Measurements from ENCODE around the gene SFXN2.
"Not testable (repeated sequence)": the region's sequence is repeated elsewhere in the genome, so short reads cannot be mapped to it uniquely, and the experiment has no call there.

The SFXN2 gene

DNA sequence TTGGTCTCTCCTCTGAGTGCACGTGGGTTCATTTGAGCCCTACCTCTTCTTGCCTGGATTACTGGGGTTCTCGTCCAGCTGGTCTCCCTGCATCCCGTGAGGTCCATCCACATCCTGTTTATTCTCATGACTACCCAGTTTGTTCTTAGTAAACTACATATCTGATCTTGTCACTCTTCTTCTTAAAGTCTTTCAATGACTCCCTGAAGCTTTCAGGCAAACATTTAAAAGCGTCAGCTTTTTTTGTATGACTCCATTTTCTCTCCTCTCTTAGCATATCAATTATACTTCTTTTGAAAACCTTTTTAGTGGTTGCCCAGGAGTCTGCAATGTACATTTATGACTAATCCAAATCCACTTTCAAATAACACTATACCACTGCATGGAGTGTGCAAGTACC, 7.5 kb downstream of the SFXN2 start:
- DNase-seq = no peak

DNA sequence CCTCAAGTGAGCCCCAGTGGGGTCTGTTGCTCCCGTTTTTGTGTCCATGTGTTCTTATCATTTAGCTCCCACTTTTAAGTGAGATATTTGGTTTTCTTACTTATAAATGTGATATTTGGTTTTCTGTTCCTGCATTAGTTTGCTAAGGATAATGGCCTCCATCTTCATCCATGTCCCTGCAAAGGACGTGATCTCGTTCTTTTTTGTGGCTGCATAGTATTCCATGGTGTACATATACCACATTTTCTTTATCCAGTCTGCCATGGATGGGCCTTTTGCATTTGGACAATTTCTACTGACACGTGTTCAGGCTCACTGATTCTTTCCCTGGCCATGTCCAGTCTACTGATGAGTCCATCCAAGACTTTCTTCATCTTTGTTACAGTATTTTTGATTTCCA, 9.6 kb downstream of the SFXN2 start:
- no peak for DNase-seq

DNA sequence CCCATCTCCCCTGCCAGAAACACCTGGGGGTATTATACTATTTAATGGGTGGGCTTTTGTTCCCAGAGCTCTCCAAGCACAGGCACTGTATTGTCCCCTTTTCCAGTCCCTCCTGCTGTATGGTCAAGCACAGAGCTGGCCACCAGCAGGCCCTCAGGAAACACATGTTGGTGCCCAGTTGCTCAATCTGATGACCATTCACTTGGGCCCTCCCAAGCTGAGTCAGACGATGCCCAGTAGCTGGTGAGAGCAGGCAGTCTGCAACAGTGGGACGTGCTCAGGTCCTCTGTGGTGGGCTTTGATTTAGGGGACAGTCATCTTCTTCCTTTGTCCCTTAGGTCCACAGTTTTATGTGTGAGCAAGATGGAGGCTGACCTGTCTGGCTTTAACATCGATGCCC, 11.8 kb downstream of the SFXN2 start:
- no peak for DNase-seq

DNA sequence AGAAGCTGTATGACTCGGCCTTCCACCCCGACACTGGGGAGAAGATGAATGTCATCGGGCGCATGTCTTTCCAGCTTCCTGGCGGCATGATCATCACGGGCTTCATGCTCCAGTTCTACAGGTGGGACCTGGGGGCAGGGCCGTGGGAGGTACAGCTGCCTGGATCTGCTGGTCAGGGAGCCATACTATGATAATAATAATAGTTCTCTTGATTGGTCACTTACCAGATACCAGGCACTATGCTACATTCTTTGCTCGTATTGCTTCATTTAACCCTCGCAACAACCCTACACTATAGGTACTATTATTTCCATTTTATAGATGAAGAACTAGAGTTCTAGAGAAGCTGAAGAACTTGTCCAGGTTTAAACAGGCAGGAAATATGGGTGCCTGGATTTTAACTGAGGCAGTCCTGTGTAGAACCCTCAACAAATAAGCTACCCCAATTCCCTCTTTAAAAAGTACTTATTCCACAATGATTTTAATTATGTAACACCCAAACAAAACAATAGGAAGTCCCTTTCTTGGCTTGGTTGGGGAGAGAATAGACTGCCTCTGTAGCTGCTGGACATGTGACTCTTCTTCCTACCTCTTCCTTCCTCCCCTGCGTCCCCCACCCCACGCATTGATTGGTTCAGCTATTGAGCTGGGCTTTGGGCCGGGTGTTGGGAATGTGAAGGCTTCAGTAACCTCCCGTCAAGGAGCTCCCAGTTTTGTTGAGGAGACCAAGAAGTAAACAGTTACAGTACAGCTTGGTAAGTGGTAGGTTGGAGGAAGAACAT, 12.8 kb downstream of the SFXN2 start:
- DNase-seq = no peak

DNA sequence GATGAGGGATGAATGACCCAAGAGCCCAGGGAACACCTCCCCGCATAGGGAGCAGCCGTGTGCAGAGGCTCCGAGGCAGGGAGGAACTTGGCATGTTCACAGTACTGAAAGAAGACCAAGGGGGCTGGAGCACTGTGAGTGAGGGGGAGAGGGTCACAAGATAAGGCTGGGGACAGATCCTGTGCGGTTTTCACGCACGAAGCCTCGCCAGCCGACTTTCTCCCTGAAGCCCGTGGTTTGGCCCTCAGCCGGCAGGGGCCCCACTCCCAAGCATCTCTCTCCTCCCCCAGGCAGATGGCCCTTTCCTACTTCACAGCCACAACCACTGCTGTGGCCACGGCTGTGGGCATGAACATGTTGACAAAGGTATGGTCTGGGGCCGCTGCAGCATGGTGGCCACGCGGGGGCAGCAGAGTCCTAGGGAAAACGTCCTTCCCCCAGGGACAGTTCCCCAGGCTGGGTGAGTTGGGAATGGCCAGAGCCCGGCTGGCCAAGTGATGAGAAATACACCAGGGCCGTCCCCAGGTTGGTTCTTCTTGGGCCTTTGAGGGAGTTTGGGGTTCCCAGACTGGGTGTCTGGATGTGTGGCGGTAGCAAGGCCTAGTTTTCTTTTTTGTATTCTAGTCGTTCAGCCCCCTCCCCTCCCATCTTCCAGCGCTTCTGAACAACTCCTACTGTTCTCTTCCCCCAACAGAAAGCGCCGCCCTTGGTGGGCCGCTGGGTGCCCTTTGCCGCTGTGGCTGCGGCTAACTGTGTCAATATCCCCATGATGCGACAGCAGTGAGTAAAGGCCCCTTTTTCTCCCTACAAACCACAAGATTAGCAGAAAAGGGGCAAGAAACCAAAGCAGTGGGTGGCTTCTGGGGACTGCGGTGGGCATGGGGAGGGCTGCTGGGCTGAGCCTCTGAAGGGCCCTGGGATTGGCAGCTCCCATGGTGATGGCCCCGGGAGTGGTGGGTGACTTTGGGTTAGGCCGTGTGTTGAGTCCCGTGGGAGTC, 14.9 kb downstream of the SFXN2 start:
- DNase-seq = no peak

DNA sequence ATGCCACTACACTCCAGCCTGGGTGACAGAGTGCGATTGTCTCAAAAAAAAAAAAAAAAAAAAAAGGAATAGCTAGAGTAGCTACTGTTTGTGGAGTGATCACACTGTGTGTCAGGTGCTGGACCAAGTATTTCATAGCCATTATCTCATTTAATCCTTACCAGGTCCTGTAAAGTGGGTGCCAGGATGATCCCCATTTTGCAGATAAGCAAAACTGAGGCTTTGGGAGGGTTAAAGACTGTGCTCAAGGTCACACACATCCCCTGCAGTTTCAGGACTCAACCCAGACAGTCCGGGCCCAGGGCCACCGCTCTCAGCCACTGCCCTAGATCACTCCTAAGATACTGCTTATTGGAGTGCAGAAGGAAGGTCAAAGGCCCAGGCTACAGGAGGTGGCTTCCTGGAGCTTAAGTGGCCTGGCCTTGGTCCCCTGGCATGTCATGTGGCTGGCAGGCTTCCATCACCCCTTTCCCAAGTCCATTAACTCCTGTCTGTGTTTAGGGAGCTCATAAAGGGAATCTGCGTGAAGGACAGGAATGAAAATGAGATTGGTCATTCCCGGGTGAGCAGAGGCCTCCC, 16.9 kb downstream of the SFXN2 start:
- no peak for DNase-seq

DNA sequence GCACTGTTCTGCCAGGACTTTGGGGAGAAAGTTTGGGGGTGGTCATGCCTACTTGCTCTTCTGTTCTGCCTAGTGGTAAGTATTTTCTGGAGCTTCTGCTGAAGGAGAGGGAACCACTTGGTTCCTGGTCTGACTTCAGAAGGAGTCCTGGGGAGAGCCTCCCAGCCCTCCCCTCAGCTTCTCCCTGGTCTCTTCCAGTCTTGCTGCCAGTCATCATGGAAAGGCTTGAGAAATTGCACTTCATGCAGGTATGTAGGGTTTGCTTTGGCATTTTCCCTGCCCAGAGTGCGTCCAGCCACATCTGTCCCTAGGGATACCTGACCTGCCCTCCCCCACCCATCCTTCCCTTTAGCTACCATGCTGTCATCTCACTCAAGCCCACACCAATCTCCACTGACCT, 18.2 kb downstream of the SFXN2 start:
- no peak for DNase-seq

DNA sequence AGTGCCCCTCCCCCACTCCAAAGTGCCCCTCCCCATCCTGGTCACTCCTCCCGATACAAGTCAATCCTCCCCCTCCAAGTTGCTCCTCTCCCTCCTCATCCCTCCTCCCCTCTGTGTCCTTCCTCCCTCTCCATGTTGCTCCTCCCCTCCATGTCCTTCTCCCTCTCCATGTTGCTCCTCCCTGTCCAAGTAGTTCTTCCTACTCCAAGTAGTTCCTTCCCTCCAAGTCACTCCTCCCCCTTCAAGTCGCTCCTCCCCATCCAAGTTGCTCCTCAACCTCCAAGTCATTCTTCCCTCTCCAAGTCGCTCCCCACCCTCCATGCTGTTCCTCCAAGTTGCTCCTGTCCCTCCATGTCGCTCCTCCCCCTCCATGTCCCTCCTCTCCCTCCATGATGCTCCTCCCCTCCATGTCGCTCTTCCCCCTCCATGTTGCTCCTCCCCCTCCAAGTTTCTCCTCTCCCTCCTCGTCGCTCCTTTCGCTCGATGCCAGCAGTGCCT, 20.7 kb downstream of the SFXN2 start:
- DNase-seq = no peak

DNA sequence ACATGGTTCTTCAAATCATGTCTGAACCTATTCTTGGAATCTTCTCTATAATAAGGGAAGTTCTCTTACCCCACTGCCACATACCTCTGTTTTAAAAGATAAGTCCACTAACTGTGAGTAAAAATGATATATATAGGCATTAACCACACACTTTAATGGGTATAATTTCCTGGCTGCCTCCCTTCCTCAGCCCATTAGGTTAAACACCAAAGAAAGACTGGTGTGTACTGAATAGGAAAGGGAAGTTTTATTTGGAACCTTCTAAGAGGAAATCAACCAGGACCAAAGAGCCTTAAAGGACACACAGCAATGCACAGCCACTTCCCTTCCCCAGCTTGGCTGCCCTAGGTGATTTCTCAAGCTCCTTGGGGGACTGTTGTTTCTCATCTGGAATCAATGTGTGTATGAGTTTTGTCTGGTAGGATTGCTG, 24.3 kb downstream of the SFXN2 start:
- DNase-seq = no peak

DNA sequence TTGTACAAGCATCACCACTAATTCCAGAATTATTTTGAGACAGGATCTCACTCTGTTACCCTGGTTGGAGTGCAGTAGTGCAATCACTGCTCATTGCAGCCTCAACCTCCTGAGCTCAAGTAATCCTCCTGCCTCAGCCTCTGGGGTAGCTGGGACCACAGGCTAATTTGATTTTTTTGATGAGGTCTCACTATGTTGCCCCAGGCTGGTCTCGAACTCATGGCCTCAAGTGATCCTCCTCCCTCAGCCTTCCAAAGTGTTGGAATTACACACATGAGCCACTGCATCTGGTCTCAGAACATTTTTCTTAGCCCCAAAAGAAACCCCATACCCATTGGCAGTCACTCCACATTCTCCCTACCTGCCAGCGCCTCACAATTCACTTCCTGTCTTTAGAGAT, 25.8 kb downstream of the SFXN2 start:
- DNase-seq = no peak

DNA sequence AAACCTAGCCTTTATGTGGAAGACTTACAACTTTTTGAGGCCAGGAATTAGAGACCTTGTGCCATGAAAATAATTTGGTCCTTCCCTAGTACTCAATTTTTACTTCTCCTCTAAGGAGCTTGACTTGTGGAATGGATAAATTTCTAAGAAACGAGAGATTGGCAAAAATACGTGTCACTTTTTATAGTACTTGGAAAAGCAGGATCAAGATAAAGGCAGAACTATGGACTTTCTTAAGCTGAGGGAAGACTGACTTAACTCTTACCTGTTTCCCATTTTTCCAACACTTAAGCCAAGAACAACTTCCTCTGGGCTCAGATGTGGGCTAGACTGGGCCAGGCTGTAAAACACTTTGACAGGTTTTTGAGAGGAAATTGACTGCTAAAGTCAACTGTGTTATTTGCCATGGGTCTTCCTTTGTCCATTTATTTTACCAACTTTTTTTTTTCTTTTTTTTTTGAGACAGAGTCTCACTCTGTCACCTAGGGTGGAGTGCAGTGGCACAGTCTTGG, 27.3 kb downstream of the SFXN2 start:
- no peak for DNase-seq

DNA sequence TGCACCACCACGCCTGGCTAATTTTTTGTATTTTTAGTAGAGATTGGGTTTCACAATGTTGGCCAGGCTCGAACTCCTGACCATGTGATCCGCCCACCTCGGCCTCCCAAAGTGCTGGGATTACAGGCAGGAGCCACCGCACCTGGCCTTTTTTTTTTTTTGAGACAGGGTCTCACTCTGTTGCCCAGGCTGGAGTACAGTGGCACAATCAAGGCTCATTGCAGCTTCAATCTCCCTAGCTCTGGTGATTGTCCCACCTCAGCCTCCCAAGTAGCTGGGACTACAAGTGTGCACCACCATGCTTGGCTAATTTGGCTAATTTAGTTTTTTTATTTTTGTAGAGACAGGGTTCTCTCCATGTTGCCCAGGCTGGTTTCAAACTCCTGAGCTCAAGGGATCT, 27.9 kb downstream of the SFXN2 start:
- DNase-seq = not testable (repeated sequence)

DNA sequence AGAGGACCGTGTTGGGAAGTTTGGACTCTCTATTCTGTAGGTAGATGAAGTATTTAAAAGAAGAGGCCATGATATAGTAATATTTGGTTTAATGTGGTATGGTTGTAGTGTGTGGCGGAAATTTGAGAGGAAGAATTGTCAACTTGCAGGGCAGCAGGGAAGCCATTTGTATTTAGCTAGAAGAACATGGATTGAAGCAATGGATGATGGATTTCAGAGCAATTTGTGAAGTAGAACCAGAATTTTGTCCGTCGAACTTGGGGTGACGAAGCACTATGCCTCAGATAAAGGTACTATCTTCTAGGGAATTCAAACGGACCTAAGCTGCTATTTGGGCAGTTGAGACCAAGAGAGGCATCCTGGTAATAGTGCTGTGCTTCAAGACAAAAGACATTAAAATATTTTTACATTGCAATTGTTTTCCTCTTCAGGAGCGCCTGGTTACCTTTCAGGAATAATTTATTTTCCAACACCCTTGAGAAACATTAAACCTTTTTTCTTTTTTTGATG, 28.7 kb downstream of the SFXN2 start:
- no peak for DNase-seq

DNA sequence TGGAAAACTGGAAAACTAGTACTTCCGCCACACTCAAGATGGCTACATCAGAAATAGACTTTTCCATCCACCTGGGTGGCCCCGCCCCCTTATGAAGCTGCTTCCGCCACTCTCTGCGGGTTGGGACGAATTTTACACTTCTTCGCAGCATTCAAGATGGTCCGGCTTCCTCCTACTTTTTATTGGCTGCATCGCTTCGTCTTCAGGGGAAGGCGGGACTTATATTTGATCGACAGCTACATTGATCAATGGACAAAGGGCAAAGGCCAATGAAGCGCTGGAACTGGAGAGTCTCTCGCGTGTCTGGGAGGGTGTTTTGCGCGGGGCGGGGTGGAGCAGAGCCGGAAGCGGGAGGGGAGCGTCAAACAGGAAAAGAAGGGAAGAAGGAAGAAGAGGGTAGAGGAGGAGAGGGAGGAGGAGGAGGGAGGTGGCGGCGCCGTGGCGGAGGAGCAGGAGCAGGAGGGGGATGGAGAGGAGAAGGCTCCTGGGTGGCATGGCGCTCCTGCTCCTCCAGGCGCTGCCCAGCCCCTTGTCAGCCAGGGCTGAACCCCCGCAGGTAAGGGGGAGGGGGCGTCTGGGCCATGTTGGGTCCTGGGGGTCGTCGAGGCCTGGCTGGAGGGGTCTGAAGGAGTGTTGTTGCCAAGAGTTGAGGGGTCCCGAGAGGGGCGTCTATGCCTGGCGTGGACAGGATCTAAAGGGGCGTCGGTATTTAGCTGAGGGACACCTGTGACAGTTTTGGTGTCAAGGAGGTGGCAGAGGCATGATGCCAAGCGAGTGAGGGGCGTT, 29.3 kb downstream of the SFXN2 start, which contains the start of gene WBP1L:
Gene WBP1L, plus strand, starts transcription at position 361 of the 786 bp plus-strand sequence. Its CDS starts 106 bp downstream, at position 467.
- DNase-seq = peak; percentile 97

DNA sequence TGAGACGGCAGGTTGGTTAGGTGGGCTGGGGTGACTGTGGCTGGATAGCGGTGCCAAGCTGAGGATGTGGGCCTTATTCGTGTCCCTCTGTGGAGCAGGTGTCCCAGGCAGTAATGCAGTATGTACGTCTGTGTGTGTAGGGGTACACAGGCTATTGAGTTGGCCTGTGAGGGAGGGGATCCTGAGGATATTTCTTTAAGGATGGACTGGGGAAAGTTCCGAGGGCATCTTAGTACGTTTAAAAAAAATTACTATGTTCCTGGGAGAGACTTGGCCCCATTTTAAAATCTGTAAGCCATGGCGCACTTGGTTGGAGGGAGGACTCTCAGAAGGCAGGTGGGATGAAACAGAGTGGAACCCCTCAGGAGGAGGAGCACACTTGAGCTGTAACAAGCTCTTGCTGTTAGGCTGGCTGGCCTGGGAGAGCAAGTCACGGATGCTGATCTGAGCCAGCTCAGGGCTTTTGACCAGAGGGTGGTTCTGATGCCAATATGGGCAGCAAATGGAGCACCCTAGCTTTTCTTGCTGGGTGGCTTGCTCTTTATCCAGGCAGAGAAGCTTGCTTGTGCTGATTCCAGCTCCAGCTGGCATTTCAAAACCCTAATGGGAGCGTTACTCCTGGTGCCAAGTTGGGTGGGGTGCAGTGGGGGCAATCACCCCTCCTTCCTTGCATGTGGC, 30.1 kb downstream of the SFXN2 start:
- DNase-seq = no peak

DNA sequence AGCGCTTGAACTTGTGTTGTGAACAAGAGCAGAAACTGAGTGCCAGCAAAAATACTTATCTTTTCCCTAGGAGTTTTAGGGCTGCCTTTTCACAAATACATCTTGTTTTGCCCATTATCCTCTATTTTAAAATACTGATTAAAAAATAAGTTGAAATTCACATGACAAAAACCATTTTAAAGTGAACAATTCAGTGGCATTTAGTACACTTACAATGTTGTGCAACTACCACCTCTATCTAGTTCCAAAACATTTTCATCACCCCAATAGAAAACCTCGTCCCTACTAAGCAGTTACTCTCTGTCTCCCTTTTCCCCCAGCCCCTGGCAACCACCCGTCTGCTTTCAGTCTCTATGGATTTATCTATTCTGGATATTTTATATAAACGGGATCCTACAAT, 30.7 kb downstream of the SFXN2 start:
- no peak for DNase-seq

DNA sequence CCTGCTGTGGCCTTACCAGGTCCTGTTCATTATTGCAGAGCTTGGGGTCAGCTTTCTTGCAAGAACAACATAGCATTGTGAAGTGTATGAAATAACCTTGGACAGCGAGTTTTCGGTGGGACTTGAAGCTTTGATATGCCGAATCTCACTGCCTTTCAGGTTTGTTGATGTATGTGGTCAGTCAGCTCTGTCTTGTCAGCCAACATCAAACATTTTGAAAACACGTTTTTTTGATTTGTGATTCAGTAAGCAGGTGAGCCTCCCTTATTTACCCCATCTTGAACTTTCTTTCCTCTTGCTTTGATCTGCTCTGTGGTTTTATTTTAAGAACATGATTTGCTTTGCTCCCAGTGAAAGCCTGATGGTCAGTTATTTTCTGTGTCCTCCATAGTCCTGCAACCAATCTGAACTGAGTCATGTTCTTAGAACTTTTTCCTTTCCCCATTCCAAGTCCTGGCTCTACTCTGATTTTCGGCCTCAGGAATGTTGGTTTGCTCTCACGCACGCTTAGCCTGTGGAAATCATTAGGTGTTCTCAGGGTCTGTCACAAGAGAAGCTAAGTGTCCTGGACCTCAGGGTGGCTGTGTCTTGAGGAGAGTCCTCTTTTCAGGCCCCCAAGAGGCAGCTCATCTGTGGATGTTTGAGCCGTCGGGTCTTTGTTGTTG, 38.0 kb downstream of the SFXN2 start:
- no peak for DNase-seq

DNA sequence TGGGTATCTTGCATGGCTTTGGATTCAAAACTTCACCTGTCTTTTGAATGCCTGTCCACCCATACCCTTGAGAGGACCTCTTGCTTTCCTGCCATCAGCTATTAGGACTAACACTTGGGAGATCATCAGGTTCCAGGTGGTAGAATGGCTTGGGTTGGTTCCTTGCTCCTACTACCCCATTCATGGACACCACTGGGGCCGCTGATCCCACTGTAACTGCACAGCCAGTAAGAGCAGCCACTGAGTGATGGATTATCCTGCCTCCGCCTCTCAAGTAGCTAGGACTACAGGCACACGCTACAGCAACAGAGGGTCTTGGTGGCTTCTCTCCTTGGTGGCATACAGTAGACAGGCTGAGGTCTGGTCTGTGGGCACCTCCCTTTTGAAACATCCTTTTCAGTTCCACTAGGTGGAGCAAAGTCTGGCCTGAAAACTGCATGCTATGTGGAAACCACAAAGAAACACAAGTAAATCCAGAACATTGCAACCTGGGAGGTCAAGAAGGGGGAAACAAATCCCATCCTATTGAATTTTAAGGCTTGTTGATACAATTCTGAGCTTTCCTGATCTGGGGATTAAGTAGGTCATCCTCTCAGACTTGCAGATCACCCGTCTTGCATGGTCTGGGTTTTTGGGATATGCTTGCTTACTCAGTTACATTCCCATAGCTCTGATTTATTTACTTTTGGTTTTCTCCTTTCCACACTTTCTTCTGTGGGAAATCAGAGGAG, 38.7 kb downstream of the SFXN2 start:
- no peak for DNase-seq

DNA sequence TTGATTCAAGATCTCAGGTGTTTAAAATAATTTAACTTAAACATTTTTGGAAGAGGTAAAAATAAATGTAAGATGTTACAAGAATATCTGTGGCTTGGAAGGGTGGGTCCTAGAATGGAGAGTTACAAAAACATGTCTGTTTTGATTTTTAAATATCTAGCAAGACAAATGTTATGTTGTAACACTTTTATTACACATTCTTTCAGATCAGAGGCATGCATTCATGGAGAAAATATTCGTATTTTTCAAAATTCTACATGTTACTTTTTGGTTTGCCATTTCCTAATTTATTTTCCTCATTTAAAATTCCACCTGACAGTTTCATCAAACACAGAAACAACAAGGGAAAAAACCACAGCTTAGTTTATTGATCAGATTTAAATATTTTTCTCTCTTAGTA, 39.3 kb downstream of the SFXN2 start:
- DNase-seq = no peak

DNA sequence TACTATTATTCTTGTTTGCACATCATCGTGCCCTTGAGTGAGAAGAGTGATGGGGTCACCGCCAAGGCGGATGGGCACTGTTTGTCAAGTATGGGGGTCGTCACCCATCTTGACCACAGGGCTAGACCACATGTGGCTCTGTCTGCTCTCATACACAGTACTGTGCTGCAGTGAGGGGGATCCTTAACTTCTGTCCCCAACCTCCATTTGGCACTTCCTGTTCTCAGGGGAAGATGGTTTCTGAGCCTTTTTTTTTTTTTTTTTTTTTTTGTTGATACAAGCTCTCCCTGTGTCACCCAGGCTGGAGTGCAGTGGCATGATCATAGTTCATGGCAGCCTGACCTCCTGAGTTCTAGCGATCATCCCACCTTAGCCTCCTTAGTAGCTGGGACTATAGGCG, 42.9 kb downstream of the SFXN2 start:
- no peak for DNase-seq

Data from NCI-H1436 treated with DMSO at 0.1 percent for 48 hours (cell line).